SK-N-MC (cell line): ENCODE measurements around the gene PSMB2.

Experiments
- DNase-seq: peaks from one replicate; pipeline ENCODE4 v3.0.0-alpha.2; 2011; ENCODE audit warnings: low read depth, low spot score
- H3K27ac ChIP-seq: fragments of 200-600 bp; sonication (generic); 2 replicates; pipeline ENCODE4 v1.5.1; 2016; ENCODE audit warnings: mixed run types
- H3K36me3 ChIP-seq: fragments of 200-600 bp; sonication (generic); 2 replicates; pipeline ENCODE4 v1.6.1; 2017; ENCODE audit warnings: antibody characterized with exemption, low read length, mixed read lengths; ENCODE audit not compliant: insufficient read depth
- H3K4me3 ChIP-seq: fragments of 200-600 bp; sonication (generic); 2 replicates; pipeline ENCODE4 v1.5.1; 2016
- H3K9ac ChIP-seq: fragments of 200-600 bp; sonication (generic); 2 replicates; pipeline ENCODE4 v1.8.0; 2017; ENCODE audit warnings: mixed run types, mixed read lengths; ENCODE audit not compliant: insufficient read length
- H3K9me3 ChIP-seq: fragments of 200-600 bp; sonication (generic); 2 replicates; pipeline ENCODE4 v1.6.1; 2017; ENCODE audit warnings: low read depth, mild to moderate bottlenecking, antibody characterized with exemption, low read length, moderate library complexity, mixed read lengths
- EZH2 ChIP-seq: fragments of 200-600 bp; sonication (generic); IDR thresholded peaks from one replicate; pipeline ENCODE4 v1.6.1; 2017; ENCODE audit warnings: antibody characterized with exemption
- FOXP2 ChIP-seq: optimal IDR thresholded peaks from 2 replicates; pipeline ENCODE3; 2011; ENCODE audit warnings: mild to moderate bottlenecking, moderate library complexity; ENCODE audit not compliant: insufficient read depth; ENCODE audit errors: extremely low read length, control extremely low read depth
- POLR2AphosphoS5 ChIP-seq: IDR thresholded peaks from 2 replicates; pipeline ENCODE4 v1.6.1; 2012; ENCODE audit warnings: mild to moderate bottlenecking, low read depth, low read length, borderline replicate concordance

Gene PSMB2

DNA sequence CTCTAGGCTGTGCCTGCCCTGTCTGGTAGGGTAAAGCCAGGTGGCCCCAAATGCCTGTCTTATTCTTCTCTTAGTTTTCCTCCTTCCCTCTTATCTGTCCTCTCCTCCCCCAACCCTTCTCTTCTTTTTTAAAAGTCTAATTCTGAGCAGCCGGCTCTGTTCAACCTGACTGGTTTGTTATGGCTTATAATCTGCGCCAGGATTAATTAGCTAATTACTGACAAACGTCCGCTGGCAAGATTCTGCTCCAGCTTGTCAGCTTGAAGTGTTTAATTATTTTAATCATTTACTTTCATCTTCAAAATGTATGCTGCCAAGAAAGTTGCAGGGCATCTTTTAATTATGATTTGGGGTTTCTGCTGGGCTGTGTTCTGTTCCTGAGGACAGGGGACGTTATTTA is 27.2 kb upstream of the PSMB2 start:
- no peak for TF ChIP-seq POLR2AphosphoS5
- no peak for TF ChIP-seq FOXP2
- TF ChIP-seq EZH2 = no peak
- no peak overlapping the region for H3K27ac ChIP-seq
- no peaks in the 10 kb centered on the region for H3K9me3 ChIP-seq
- no peak overlapping the region for H3K4me3 ChIP-seq
- DNase-seq = no peak
- H3K9ac ChIP-seq = no peak overlapping the region
- no peaks in the 10 kb centered on the region for H3K36me3 ChIP-seq

DNA sequence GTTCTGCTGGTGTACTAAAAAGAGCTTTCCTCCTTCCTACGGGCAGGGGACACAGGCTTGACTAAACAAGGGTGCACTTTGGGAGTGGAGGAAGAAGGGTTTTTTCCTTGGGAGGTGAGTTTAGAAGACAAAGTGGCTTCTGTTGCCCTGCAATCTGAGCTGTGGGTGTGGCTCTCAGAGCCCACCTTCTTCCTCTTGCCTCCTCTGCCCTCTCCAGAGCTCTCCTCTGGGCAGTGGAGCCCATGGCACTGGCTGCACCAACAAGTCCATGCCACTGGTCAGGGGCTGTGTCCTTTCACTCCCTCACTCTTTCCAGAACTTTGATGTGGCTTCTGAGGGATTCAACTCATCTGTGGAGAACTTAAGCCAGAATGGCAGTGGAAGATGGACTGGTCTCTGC is 25.6 kb upstream of the PSMB2 start:
- H3K36me3 ChIP-seq = no peaks in the 10 kb centered on the region
- no peak for TF ChIP-seq POLR2AphosphoS5
- TF ChIP-seq EZH2 = no peak
- TF ChIP-seq FOXP2 = no peak
- no peak for DNase-seq
- H3K9me3 ChIP-seq = no peaks in the 10 kb centered on the region
- no peak overlapping the region for H3K27ac ChIP-seq
- H3K4me3 ChIP-seq = no peak overlapping the region
- H3K9ac ChIP-seq = no peak overlapping the region

DNA sequence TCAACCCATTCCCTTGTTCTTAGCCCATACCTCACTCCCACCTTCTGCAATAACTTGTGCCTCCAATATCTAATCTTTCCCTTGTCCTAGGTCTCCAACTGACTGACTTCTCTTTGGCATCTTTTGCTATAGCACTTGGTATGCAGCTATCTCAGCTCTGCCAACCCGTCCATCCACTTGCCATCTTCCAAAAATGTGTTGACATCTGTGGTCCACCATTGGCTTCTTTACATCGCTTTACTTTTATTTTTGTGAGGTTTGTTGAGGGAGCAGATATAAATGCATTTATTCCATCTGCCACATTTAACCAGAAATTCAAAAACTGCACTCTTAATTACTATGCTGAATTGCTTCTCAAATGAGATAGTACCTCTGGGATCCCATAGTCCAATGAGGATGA is 24.9 kb upstream of the PSMB2 start:
- no peak for DNase-seq
- Histone ChIP-seq H3K36me3 (no peaks in the 10 kb centered on the region), H3K27ac (no peak overlapping the region), H3K9me3 (no peaks in the 10 kb centered on the region), H3K9ac (no peak overlapping the region), H3K4me3 (no peak overlapping the region)
- TF ChIP-seq POLR2AphosphoS5 (no peak), EZH2 (no peak), FOXP2 (no peak)

DNA sequence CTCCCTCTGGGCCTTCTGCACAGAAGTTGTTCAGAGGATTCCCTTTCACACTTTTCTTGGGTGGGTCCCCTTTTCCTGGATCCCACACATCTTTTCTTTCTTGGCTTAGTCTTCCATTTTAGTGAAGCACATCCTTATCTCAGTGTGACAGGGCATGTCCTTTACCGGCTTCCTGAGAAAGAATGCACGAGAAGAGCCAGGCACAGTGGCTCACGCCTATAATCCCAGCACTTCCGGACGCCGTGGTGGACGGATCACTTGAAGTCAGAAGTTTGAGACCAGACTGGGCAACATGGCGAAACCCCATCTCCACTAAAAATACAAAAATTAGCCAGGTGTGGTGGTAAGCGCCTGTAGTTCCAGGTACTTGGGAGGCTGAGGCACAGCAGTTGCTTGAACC is 22.1 kb upstream of the PSMB2 start:
- H3K9me3 ChIP-seq = no peaks in the 10 kb centered on the region
- no peak overlapping the region for H3K27ac ChIP-seq
- H3K36me3 ChIP-seq = no peaks in the 10 kb centered on the region
- H3K9ac ChIP-seq = no peak overlapping the region
- TF ChIP-seq POLR2AphosphoS5 (no peak), EZH2 (no peak), FOXP2 (no peak)
- no peak for DNase-seq
- H3K4me3 ChIP-seq = no peak overlapping the region

DNA sequence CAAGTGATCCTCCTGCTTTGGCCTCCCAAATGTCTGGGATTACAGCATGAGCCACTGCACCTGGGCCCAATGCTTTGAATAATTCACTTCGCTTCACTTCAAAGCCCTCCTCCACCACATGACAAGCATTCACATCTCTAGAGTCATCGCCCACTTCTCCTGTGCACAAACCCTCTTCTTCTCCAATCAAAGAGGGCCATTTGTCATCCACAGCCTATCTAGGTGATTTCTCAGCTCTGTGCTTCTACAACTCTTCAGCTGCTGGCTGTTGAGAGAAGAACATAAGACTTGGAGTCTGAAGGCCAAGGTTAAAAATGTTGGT is 20.1 kb upstream of the PSMB2 start:
- TF ChIP-seq FOXP2 = no peak
- no peak for TF ChIP-seq EZH2
- no peak for TF ChIP-seq POLR2AphosphoS5
- H3K9ac ChIP-seq = no peak overlapping the region
- no peak for DNase-seq
- no peak overlapping the region for H3K27ac ChIP-seq
- H3K36me3 ChIP-seq = no peaks in the 10 kb centered on the region
- no peak overlapping the region for H3K4me3 ChIP-seq
- no peaks in the 10 kb centered on the region for H3K9me3 ChIP-seq

DNA sequence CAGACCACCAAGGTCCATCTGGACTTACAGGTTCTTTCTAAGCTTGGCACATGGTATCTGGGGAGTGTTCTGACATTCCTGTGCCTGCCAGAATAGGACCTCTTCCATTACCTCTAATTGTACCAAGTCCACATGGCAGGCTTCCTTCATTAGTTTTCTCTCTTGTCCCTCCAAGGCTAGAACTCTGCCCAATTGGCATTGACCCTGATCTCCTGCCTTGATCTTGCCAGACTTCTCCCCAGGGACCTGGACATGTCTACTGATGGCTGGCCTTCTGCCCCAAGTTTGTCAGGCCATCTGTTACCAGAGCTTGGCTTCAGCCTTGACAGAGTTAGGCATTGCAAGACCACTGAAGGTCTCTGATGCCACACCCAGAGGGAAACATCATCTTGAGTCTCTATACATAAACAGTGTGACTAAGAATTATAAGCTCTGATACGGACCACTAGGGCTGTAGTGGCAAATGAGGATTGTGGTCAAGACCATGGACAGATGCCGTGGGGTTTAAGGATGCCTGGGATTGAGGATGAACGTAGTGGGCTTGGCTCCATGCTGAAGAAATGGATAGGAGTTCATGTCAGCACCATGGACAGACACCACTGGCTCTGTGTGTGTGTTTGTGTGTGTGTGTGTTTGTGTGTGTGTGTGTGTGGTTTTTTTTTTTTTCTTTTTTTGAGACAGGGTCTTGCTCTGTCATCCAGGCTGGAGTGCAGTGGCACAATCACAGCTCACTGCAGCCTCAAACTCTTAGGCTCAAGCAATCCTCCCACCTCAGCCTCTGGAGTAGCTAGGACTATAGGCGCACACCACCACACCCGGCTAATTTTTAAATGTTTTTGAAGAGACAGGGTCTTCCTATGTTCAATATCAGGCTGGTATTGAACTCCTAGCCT is 19.5 kb upstream of the PSMB2 start:
- peak; percentile 35 for DNase-seq
- TF ChIP-seq FOXP2 (no peak), EZH2 (no peak), POLR2AphosphoS5 (no peak)
- Histone ChIP-seq H3K27ac (no peak overlapping the region), H3K9ac (no peak overlapping the region), H3K9me3 (no peaks in the 10 kb centered on the region), H3K36me3 (no peaks in the 10 kb centered on the region), H3K4me3 (no peak overlapping the region)

DNA sequence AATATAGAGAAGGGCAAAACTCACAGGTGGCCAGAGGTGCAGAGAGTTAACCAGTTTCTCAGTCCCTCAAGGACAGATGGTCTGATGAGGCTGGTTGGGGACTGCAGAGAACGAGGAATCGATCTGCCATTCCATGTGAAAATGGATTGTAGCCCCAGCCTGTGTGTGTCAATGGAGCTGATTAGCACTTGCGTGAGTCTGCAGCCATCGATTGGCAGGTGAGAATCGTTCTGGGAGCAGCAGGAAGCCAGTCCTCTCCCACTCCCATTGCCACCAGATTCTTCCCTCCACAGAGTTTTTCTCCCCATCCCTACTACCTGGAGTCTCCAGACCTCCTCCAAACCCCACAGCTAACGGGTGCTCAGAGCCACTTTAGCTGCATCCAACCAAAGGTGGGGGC is 18.3 kb upstream of the PSMB2 start:
- no peak overlapping the region for H3K4me3 ChIP-seq
- TF ChIP-seq FOXP2 = no peak
- no peak for TF ChIP-seq POLR2AphosphoS5
- no peak for TF ChIP-seq EZH2

DNA sequence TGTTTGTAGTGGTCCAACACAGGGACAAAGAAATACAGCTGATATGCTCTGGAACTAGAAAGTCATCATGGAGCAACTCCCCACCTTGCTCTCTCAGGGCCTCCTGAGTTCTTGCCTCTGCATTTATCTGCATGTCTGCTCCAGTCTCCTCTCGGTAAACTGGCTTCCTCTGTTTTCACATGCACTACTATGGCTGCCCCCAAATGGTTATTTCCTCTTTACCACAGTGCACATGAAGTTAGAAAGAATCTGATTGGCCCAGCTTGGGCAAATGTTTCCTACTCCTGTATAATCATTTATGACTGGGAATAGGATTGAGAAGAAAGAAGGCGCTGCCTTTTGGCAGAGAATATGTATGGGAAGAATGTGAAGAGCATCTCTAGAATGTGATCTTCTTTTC is 16.5 kb upstream of the PSMB2 start:
- no peak for DNase-seq
- Histone ChIP-seq H3K27ac (no peak overlapping the region), H3K9me3 (no peaks in the 10 kb centered on the region), H3K4me3 (no peak overlapping the region), H3K9ac (no peak overlapping the region), H3K36me3 (no peaks in the 10 kb centered on the region)
- TF ChIP-seq EZH2 (no peak), FOXP2 (no peak), POLR2AphosphoS5 (no peak)

More for the DNA sequence above, 18.3 kb upstream of the PSMB2 start:
- no peak overlapping the region for H3K27ac ChIP-seq
- no peaks in the 10 kb centered on the region for H3K36me3 ChIP-seq
- DNase-seq = no peak
- H3K9ac ChIP-seq = no peak overlapping the region
- no peaks in the 10 kb centered on the region for H3K9me3 ChIP-seq

DNA sequence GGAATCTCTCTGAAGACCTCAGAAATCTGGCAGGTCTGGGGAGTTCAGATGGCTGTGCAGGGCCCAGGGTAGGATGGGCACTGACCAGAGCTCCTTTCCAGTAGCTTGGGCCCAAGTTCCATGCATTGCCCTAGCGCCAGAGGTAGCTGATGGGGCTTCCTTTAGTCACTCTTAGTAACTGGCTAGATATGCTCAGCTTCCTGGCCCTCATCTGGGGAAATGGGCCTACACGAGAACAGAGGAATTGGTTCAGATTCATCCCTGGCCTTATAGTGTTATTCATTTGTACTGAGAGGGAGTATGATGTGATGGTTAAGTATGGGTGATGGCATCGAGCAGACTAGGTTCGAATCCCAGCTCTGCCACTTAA is 15.5 kb upstream of the PSMB2 start:
- no peaks in the 10 kb centered on the region for H3K36me3 ChIP-seq
- no peak for DNase-seq
- H3K4me3 ChIP-seq = no peak overlapping the region
- no peaks in the 10 kb centered on the region for H3K9me3 ChIP-seq
- H3K9ac ChIP-seq = no peak overlapping the region
- H3K27ac ChIP-seq = no peak overlapping the region
- TF ChIP-seq FOXP2 (no peak), POLR2AphosphoS5 (no peak)
